GM18907 (cell line): ENCODE data around the gene TAF8.
"Not testable (repeated sequence)": the region's sequence is repeated elsewhere in the genome, so short reads cannot be mapped to it uniquely, and the experiment has no call there.

ENCODE experiments used
- ATAC-seq: cut with Tn5 transposase; IDR thresholded peaks from one replicate; pipeline ENCODE4 v1.9.1; 2021; ENCODE audit warnings: mild to moderate bottlenecking, moderate library complexity; ENCODE audit not compliant: unreplicated experiment

TAF8 gene

DNA sequence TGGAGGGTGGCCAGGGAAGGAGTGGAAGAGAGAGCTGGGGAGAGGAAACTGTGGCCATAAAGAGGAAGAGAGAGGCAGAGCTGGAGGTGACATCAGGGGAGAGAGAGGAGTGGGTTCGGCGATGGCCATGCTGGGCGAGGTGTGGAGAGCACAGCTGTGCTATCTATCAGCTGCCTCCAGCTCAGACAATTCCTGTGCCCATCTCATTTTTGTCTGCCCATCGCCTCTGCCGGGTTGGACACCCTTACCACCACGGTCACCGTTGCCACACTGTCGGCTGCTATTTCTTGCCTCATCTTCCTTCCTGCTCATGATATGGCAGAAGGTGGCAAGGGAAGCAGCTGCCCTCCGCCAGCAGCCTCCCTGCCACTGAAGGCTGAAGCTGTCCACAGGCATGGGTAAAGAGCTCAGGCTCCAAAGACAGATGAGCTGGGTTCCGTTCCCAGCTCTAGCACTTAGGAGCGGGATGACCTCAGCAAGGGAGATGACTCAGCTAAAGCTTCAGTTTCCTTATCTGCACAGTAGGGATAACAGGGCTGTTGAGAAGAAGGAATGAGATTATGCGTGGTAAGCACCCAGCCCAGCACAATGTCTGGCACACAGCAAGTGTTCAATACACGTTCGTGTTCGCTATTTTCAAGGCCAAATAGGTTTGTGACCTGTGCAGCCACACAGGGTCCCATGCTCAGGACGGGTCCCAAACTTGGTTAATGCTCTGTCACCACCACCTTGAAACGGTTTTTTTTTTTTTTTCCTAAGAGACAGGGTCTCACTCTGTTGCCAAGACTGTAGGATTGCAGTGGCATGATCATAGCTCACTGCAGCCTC is 21.9 kb upstream of the TAF8 start:
- ATAC-seq, result no peak

DNA sequence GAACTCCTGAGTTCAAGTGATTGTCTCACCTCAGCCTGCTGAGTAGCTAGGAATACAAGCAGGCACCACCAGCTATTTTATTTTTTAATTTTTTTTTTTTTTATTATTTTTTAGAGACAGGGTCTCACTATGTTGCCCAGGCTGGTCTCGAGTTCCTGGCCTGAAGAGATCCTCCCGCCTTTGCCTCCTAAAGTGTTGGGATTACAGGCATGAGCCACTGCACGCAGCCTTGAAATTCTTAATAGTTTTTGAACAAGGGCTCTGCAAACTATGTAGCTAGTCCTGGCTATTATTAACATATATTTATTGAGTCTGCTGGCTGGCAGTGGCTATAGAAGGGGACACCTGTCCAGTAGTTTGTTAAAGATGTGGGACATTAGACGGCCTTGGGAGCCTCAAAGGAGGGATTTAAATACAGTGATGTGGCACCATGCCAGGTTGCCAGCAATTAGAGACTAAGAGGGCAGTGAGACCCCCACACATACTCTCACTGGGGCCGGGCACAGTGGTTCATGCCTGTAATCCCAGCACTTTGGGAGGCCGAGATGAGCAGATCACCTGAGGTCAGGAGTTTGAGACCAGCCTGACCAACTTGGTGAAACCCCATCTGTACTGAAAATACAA is 21.1 kb upstream of the TAF8 start:
- ATAC-seq, result no peak

GRCh38 chr6:42029881-42030280 is 20.4 kb upstream of the TAF8 start:
- ATAC-seq, result no peak

- no peak for ATAC-seq
These were observed 19.5 kb upstream of the TAF8 start for GRCh38 chr6:42030585-42031506.

DNA sequence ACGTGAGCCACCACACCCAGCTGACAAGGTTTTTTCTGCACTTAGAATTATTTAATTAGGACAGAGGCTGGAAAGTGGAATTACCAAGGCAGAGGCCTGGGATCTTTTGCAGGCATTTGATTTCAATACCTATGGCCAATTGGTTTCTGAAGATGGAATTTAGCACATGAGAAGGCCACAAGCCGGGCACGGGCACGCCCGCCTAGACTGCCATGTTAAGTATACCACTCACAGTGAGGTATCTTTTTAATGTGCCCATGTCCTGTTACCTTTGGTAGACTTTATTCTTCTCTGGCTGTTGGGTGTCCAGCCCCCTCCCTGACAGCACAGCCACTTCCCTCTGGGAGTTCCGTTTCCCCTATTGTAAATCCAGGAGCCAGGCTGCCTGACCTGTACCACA is 18.0 kb upstream of the TAF8 start:
- no peak for ATAC-seq

GRCh38 chr6:42037669-42038068 is 12.7 kb upstream of the TAF8 start:
- not testable (repeated sequence) for ATAC-seq

GRCh38 chr6:42038163-42038562 is 12.2 kb upstream of the TAF8 start:
- no peak for ATAC-seq

DNA sequence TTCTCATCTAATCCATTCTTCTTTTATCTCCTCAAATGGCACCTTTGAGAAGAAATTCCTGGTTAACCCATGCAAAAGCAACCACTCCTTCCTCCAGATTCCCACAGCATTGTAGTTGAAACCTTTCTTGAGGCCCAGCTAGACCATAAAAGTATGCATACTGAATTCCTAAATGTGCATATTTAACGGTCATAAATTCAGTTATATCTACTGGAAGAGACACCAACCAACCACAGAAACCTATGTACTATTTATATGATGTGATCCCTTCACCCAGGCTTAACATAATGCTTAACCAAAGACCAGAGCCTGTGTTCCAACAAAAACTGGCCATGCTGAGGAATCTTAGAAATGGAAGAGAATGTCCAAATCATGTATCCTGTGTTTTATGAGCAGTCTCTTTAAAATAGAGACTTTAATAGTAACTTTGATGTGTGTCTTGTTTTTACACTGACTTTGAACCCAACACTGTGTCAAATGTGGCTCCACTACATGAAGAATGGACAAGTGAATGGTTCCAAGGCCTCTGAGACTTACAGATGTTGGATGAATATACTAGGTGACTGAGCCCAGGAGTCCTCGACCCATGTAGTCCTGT is 11.4 kb upstream of the TAF8 start:
- no peak for ATAC-seq

DNA sequence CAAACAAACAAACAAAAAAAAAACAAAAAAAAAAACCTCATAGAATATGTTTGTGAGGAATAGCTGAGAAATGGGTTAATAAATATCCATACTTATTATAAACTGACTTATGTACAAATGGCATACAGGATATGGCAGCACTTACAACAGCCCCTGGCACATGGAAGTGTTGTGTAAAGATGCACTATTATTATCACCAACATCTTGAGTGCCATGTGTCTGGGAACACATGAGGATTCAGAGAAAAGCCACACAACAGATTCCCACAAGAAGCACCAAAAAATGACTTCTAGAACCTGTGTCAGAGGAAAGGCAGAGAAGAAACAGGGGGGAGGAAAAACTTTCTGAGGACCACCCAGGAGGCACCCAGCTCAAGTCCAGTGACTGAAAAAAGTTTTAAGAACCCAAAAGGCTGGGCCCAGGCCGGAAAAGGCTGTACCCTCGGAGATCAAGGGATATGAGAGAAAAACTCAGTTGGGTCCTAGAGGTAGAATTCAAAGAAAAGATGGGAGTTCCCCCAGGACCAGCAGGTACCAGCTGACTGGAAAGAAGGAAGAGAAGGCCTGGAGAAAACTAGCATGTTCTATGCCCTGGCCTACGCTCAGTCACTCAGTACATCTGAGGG is 9.4 kb upstream of the TAF8 start:
- ATAC-seq, result no peak

- ATAC-seq, result no peak
These were observed 8.8 kb upstream of the TAF8 start for GRCh38 chr6:42041481-42042053.

DNA sequence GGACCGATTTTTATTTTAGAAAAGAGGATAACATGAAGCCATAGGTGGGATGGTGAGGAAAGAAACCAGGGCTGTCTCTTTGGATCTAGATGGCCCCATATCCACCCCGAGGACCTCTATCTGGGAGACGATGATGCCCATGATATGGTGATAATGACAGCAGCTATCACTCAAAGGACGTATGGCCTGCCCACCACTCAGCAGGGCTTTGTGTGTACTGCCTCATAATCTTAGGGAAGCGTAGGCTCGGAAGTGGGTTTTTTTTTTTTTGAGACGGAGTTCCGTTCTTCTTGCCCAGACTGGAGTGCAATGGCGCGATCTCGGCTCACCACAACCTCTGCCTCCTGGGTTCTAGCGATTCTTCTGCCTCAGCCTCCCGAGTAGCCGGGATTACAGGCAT is 8.2 kb upstream of the TAF8 start:
- ATAC-seq, result no peak

- peak; percentile 46 for ATAC-seq
These were observed 6.4 kb upstream of the TAF8 start for GRCh38 chr6:42043787-42044475.

GRCh38 chr6:42045538-42046460 is 4.5 kb upstream of the TAF8 start:
- no peak for ATAC-seq

- no peak for ATAC-seq
These were observed 3.7 kb upstream of the TAF8 start for GRCh38 chr6:42046464-42047212.

DNA sequence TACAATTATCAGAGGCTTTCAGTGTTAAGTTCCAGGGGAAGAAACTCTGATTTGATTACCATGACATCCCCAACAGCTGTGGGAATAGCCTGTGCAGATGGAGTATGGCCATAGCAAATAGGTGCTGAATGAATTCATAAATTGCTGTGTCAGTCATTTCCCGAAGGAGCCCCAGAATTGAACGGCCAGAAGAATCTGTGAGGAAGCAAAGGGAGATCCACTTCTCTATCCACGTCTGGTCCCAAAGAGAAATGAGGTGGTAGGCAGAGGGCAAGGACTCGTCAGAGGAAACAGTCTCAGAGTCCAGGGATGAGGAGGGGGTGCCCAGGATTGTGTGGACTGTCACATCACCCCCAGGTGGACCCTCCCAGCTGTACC is 3.1 kb upstream of the TAF8 start:
- no peak for ATAC-seq

GRCh38 chr6:42047790-42048405 is 2.4 kb upstream of the TAF8 start:
- no peak for ATAC-seq

DNA sequence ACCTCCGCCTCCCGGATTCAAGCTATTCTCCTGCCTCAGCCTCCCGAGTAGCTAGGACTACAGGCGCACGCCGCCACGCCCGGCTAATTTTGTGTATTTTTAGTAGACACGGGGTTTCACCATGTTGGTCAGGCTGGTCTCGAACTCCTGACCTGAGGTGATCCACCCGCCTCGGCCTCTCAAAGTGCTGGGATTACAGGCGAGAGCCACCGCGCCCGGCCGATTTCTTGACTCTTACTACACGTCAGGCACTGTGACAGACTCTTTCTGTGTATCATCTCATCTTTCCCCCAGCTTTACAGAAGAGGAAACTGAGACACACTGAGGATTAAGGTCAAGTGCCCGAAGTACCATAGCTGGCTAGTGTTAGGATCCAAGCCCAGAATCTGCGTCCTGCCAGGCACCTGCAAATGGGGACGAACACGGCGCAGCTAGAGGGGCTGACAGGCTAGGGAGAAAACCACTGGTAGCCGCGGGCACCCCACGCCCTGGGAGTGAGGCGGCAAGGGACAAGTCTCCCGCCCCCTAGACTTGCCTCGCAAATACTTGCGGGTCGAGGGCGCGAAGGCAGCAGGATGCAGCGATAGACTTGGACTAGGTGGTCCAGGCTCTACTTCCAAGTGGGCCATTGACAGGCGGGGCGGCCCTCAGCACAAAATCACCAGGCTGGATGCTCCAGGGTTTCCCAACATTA is 1.1 kb upstream of the TAF8 start:
- no peak for ATAC-seq
